Stimulated activated CD8-positive, alpha-beta memory T cell treated with anti-CD3 and anti-CD28 coated beads, Interleukin-4, amount 100 ng/mL, for 4 hours (primary cell): ENCODE results near the gene NDUFAF7.
A peak's percentile ranks its signal among the peaks of the same experiment; 100 is the strongest.
"Not testable (repeated sequence)": the region's sequence is repeated elsewhere in the genome, so short reads cannot be mapped to it uniquely, and the experiment has no call there.

Source experiments
- DNase-seq, 2 donors: peaks; one replicate each; pipeline ENCODE4 v3.0.0-alpha.2; 2020; ENCODE audit warnings: low read depth in 2 of 2, low spot score in 1 of 2

The NDUFAF7 gene, protein sequence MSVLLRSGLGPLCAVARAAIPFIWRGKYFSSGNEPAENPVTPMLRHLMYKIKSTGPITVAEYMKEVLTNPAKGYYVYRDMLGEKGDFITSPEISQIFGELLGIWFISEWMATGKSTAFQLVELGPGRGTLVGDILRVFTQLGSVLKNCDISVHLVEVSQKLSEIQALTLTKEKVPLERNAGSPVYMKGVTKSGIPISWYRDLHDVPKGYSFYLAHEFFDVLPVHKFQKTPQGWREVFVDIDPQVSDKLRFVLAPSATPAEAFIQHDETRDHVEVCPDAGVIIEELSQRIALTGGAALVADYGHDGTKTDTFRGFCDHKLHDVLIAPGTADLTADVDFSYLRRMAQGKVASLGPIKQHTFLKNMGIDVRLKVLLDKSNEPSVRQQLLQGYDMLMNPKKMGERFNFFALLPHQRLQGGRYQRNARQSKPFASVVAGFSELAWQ

DNA sequence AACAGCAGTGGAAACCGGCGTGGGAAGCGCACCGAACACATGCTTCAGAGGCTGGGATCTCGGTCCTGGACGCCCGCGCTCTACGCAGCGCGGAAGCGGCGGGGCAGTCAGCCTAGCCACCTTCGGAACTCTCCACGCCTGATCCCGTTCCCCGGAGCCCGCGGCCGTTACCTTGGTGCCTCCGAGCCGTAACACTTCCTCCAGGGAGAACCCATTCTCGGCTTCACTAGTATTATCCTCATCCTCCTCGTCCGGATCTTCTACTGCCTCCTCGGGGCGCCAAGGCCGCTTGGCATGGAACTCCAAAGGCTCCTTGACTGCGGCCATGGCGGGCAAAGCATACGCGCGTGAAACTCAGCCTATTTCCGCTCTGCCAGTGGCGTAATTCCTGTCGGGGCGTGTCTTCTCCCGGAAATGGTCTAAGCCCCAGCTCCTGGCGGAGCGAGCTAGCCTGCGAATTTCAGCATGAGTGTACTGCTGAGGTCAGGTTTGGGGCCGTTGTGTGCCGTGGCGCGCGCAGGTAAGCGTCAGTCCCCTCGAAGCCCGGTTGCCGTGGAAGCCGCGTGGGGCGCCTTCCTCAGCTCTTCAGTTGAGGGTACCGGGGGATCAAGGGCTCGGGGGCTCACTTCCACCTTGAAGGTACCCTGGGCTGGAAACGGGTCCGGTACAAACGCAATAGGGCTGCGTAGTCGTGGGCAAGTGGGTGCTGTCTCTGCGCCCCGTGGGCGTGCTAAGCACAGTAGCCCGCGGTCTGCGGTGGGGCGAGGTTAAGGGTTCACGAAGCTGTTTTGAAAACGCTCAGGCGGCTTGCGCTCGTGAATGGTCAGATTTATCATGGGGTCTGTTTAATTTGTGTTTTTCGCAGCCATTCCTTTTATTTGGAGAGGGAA is at the start of gene NDUFAF7, which contains the start of gene CEBPZ:
Gene NDUFAF7, plus strand, starts transcription at position 418 of the 890 bp plus-strand sequence. Its CDS starts 48 bp downstream, at position 466.
Gene CEBPZ, minus strand, starts transcription at position 356 of the 890 bp plus-strand sequence. Its CDS starts 29 bp downstream, at position 327.
- peak; percentile 66 to 77 for DNase-seq

DNA sequence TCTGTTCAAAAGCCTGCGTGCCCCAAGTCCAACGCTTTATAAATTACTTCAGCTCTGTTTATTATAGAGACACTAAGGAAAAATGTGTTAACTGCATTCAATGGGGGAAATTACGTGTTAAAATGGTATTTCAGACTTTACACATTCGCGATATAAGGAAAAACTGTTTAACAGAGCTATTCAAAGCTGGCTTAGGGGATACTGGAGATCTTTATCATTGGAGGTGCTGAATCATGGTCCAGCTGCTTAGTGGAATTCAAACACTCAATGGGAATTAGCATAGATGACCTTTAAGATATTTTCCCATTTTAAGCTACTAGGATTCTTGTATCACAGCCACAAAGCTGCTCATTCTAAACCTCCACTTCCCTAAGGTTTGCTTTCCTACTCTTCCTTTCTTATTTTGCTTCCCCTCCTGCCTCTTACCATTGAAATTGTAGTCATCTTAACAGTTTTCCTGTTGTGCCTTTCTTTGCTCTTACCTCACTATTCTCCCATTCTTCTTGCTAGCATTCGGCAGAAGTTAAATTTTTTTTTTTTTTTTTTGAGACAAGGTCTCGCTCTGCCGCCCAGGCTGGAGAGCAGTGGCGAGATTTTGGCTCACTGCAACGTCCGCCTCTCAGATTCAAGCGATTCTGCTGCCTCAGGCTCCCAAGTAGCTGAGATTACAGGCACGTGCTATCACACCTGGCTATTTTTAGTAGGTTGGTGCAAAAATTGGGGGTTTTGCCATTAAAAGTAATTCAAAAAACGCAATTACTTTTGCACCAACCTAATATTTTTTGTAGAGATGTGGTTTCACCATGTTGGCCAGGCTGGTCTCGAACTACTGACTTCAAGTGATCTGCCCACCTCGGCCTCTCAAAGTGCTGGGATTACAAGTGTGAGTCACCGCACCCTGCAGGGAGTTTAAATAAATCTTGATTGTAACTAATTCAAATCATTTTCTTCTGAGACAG is 49.5 kb upstream of the NDUFAF7 start:
- DNase-seq: no peak

DNA sequence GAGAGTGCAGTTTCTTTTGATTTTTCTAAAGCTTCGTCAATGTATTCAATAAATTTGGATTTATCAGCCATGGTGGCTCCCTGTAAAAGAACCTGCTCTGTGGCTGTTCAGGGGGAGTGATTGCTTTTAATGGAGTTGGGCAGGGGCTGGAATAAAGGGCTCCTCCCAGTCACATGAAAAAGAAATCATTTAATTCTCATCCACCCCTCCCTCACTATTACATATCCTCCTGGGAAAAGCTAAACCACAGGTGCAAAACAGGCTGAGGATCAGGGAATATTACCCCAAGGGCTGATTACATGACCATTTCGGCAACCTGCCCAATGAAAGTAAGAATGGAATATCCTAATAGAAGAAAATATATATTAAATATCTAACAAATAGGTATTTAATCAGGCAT is 42.9 kb upstream of the NDUFAF7 start, which contains the start of gene SULT6B1:
Gene SULT6B1, minus strand, starts transcription at position 101 of the 400 bp plus-strand sequence. Its CDS starts 30 bp downstream, at position 71.
- DNase-seq: no peak

DNA sequence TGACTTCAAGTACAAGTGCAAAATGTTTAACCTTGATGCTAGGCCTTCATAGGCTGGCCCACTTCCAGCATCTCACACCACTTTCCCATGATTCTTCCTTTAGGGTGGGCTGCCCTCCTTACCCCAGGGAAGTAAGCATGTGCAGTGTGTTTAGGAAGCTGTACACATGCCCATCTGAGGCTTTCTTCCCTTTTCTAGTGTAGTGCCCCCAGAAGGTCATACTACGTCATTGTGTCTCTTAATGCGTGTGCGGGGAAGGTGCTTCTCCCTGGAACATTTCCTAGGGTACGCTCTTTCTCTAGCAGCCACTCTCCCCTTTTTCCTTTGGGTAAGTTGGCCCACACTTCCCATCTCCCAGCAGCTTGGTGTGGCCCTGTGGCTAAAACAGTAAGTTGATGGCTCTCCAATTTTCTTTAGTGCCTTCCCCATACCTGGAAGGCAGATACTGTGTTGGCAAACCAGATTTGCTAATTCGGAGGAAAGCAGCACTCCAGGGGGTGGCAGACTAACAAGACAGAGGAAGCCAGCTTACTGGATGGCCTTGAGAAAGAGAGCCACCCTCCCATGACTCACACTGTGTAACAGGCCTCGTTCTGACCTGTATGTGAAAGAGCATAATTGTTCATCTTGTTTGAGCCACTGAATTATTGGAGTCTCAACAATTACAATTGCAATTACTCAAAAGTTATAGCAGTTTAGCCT is 41.9 kb upstream of the NDUFAF7 start:
- no peak for DNase-seq

DNA sequence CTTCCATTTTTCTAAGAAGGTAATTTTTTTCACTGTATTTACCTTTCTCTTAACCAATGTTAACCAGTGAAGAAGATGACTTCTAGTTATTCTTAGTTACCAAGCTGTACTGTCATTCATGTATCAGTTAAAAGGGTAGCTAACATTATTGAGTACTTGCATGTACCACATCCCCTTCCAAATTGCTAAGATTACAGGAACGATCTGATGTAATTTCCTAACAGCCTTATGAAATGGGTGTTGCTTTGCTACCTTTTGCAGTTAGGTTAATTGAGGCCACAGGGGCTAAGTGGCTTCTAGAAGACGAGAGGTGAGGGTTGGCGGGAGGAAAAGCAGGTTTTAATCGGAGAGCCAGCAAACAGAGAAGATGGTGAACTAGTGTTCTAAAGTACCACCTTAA is 41.2 kb upstream of the NDUFAF7 start:
- DNase-seq: no peak

DNA sequence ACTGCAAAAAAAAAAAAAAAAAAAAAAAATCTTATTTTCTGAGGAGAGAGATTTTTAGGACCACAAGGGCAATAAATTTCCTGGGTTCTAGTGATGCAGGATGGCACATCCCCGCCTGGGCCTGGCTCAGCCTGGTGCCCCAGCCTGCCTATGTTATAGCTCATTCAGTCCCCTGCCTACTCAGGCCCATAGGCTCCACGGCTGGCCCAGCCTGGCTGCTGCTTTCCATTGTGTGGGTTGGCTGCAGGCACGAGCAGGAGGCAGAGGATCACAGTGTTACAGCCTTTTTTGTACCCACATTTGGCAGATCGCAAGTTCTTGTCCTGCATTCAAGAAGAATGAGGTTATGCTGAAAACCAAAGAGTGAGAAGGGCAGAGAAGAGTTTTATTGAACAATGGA is 40.2 kb upstream of the NDUFAF7 start:
- DNase-seq: no peak

DNA sequence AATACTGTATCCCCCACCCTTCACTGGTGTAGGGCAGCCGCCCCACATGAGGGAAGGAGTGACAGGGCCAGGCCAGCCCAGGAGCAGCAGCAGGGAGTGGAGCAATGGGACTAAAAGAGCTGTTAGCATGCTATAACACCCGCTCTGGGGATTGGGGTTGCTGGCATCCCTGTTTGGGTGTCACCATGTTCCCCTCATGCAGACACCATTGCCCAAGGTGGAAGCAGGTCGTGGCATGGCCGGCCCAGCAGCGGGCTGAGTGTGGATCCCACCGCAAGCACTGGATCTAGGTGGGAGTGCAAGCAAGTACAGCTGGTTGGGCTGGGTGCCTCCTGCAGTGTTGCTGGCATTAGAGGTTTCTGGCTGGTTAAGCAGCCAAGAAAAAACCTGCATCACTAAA is 39.7 kb upstream of the NDUFAF7 start:
- no peak for DNase-seq

DNA sequence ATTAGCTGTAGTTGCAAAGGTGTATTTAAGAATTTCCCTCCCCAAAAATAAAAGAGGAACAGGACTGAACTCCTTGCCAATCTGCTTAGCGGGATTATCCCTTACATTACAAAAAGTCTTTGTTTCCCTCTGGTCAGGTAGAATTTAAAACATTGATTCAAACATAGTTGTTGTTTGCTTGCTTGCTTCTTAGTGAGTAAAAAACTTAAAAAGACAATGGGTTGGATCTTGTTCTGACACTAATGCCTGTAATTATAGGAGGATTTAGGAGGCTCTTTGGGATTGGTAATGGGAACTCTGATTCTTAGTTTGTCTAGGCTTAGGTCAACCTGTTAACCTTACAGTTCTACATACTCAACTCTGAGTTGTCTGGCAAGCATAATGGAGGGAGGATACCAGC is 38.9 kb upstream of the NDUFAF7 start:
- DNase-seq: no peak

DNA sequence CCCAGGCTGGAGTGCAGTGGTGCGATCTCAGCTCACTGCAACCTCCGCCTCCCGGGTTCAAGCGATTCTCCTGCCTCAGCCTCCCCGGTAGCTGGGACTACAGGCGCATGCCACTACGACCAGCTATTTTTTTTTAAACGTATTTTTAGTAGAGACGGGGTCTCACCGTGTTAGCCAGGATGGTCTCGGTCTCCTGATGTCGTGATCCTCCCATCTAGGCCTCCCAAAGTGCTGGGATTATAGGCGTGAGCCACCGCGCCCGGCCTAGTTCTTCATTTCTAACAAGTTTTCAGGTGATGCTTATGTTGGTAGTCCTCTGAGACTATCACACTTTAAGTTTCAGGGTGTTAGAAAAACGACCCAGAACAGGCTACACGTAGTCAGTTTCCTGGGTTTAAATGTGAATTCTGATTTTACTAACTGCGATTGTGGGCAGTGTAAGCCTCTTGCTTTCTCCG is 35.6 kb upstream of the NDUFAF7 start:
- not testable (repeated sequence) for DNase-seq

DNA sequence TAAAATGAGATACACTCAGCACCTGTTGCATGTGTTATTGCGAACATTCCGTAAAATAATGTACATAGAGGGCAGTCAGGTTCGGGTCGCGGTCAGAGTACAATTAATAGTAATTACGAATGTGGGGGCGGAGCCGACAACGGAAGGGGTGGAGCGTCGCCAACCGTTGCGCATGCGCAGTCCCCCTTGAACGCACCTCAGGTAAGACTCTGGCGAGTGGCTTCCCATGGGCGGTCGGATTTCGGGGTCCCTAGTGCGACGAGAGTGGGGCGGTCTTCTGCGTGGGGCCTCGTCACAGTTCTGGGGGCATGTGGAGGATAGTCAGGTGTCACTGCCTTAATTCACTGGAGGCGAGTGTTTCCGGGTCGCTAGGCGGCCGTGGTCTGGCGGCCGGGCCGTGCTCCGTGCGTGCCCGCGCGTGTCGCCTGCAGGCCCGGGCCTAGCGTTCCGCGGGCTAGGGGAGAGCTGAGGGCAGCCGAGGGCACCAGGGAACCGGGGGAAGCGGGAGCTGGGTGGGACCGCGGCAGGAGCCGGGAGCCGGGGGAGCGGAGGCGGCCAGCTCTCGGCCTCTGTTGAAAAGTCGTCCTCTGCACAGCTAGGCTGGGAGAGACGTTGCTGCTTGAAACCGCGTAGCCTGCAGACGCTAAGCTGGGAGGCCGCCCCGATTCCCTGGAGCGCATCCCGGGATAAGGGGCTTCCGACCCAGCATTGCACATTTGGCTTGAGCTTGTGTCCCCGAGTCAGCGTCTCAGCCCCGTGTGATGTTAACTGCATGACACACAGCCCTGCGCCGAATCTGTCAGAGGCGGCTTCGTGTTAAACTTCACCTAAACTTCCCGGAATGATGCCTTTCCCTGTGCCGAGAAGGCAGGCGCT is 34.9 kb upstream of the NDUFAF7 start, which contains the start of gene CEBPZOS:
Gene CEBPZOS, plus strand, starts transcription at position 177 of the 876 bp plus-strand sequence. CDS start 3,209 bp downstream, outside the sequence.
- peak; percentile 78 to 80 for DNase-seq

DNA sequence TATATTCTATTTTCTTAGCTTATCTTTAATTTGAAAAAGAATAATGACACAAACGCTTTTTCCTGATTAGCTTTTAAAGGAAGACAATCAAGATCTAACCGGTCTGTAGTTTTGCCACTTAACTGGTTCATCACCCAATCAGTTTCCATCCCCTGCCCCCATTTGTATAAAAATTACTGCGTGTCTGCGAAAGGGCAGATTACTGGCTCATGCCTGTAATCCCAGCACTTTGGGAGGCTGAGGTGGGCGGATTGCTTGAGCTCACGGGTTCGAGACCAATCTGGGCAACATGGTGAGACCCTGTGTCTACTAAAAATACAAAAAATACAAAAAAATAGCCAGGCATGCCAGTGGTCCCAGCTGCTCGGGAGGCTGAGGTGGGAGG is 32.8 kb upstream of the NDUFAF7 start:
- DNase-seq: no peak

DNA sequence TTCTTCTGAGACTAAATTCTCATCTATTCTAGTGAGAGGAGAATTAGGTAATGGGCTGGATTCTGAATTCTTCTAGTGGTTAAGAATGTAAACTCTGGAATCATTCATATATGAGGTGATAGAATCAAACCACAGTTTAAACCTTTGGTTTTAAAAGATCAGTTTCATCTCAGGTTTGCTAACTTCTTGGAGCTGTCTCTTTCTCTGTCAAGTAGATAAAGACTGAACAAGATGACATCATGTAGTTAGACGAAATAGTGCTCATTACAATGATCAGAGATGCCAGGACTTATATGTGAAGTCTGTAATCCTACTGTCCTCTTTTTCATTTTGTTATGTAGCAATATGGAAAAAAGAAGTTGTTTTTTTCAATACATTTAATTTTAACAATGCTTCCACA is 30.2 kb upstream of the NDUFAF7 start:
- no peak for DNase-seq

DNA sequence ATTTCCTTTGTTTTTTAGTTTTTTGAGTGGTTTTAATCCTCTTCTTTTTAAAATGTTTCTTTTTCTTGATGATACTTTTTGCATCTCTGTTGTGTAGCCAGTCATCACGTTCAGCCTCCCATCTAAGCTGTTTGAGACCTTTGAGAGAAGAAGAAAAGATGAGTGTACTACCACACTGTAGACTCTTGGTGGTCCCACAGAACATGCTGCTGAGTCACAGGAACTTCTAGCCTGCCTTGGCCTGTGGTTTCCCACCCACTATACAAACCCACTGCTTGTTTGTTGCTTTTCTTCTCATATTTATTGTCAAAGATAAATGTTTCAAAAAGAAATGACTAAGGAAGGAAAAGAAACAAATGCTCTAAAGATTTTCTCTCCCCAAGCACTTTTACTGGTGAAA is 29.7 kb upstream of the NDUFAF7 start:
- DNase-seq: peak; percentile 20 to 56

DNA sequence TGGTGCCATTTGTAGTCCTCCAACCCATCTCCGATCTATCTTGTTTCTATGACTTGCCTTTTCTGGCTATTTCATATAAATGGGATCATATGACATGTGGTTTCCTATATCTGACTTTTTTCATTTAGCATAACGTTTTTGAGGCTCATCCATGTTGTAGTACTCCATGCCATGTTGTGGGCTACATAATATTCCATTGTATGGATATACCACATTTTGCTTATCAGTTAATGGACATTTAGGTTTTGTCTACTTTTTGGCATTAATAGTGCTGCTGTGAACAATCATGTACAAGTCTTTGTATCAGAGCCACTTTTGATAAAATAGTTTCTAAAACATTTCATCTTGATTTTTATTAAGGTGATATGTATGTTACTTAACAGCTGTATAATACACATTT is 27.8 kb upstream of the NDUFAF7 start:
- no peak for DNase-seq

DNA sequence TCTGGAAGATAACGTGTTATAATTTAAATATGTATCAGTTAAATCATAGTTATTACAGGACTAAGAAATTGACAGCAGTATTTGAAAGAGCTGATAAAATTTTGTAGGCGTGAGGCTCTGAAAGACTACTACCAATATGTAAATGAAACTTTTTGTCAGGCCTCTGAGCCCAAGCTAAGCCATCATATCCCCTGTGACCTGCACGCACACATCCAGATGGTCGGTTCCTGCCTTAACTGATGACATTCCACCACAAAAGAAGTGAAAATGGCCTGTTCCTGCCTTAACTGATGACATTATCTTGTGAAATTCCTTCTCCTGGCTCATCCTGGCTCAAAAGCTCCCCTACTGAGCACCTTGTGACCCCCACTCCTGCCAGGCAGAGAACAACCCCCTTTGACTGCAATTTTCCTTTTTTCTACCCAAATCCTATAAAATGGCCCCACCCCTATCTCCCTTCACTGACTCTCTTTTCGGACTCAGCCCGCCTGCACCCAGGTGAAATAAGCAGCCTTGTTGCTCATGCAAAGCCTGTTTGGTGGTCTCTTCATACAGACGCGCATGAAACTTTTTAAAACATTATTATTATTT is 26.3 kb upstream of the NDUFAF7 start:
- not testable (repeated sequence) for DNase-seq

DNA sequence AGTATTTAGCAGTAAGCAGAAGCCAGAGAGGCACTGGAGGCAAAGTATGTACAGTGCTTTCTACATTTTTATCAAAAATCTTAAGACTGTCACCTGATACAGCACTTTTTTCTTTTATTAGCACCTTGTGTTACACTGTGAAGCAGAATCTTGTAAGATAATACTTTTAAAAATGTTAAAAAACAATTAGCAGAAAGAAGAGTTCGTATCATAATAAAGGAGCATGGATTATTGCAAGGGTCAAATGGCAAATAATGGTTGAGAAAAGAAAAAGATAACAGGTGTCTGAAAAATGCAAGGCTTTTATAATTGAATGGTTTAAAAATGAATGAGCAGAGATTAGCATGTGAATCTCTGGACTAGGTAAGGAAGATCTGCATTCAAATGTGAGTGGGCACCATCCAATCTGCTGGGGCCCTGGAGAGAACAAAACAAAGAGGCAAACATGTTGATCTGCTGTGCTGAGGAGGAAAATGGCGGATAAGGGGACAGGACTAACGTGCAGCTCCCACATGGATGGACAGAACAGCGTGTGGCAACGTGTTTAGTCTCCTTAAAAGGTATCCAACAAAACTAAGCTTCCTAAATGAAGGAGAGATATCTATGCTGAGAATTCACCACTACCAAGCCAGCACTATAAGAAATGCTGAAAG is 25.6 kb upstream of the NDUFAF7 start:
- DNase-seq: no peak

DNA sequence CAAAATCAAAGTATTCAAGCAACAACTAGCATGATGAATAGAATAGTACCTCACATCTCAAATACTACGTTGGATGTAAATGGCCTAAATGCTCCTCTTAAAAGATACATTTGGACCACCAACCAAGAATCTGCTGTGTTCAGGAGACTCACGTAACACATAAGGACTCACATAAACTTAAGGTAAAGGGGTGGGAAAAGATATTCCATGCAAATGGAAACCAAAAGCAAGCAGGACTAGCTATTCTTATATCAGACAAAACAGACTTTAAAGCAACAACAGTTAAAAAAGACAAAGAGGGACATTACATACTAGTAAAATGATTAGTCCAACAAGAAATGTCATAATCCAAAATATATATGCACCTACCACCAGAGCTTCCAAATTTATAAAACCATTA is 24.7 kb upstream of the NDUFAF7 start:
- DNase-seq: not testable (repeated sequence)

DNA sequence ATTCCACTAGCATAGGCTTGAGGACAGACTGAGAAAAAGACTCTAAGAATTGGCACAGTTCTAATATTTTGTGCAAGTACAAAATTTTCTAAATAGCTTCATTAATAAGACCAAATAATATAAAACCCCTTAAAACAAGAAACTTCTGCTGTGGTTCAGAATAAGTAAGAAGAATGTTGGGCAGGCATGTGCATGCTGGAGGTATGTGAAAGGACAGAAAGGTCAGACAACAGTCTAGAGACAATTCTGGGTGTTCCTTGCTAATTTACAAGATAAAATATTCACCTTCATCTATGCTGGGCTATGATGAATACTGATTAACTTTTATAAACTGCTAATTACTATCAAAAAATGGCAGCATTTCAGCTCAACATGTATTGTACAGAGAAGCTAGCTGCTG is 20.2 kb upstream of the NDUFAF7 start:
- DNase-seq: no peak
